GM12873 (cell line): Measurements from ENCODE around the gene RAPGEF3.

ENCODE experiments used
- CTCF ChIP-seq: IDR thresholded peaks from 2 replicates; pipeline ENCODE4 v1.5.1; 2012; ENCODE audit warnings: low read depth, mild to moderate bottlenecking, moderate library complexity, low read length, control low read depth; ENCODE audit not compliant: insufficient read depth; ENCODE audit errors: missing control alignments

The RAPGEF3 gene

GRCh38 chr12:47686645-47687240 lies 71.9 kb downstream of the RAPGEF3 start:
- peak; percentile 58 for TF ChIP-seq CTCF
